Kidney (tissue), 14 donors: ENCODE results near the gene NCCRP1. TPM values are rescaled to one million over a fixed set of nuclear protein-coding genes. Genes with fewer than 3 reads are reported as not detected.

ENCODE experiments used
- DNase-seq, 5 donors: peaks; one replicate each; pipeline ENCODE4 v3.0.0-alpha.2; 2013 to 2020
- FAIRE-seq: peaks from 2 replicates; lab custom pipeline; 2012; peaks lifted over from hg19 to GRCh38; lab: Jason Lieb, UNC
- H3K27ac ChIP-seq, 2 donors: one replicate each; pipeline ENCODE4 v1.7.0; 2013; ENCODE audit warnings: low read depth in 2 of 2, low read length in 2 of 2, inconsistent platforms in 1 of 2
- H3K27me3 ChIP-seq: one replicate; pipeline ENCODE4 v1.7.1; 2013; ENCODE audit warnings: low read length, inconsistent platforms; ENCODE audit not compliant: control insufficient read depth, insufficient read depth
- H3K36me3 ChIP-seq, 3 donors: one replicate each; pipeline versions ENCODE4 v1.7.0 to v1.7.1; 2013; ENCODE audit warnings: low read length in 3 of 3, control low read depth in 1 of 3, inconsistent platforms in 1 of 3; ENCODE audit not compliant: insufficient read depth in 3 of 3, control insufficient read depth in 2 of 3
- H3K4me1 ChIP-seq, 3 donors: one replicate each; pipeline versions ENCODE4 v1.7.0 to v1.7.1; 2013; ENCODE audit warnings: low read length in 3 of 3, inconsistent platforms in 1 of 3, low read depth in 1 of 3; ENCODE audit not compliant: control insufficient read depth in 2 of 3, insufficient read depth in 2 of 3
- H3K4me3 ChIP-seq, 3 donors: one replicate each; pipeline versions ENCODE4 v1.7.0 to v1.8.1; 2013; ENCODE audit warnings: low read length in 3 of 3, control low read depth in 1 of 3, inconsistent platforms in 1 of 3
- H3K9ac ChIP-seq, 3 donors: one replicate each; pipeline versions ENCODE4 v1.7.0 to v1.7.1; 2013; ENCODE audit warnings: low read length in 3 of 3, control low read depth in 1 of 3, inconsistent platforms in 1 of 3
- H3K9me3 ChIP-seq, 3 donors: one replicate each; pipeline versions ENCODE4 v1.7.0 to v1.7.1; 2013; ENCODE audit warnings: low read length in 3 of 3, control low read depth in 1 of 3, inconsistent platforms in 1 of 3; ENCODE audit not compliant: control insufficient read depth in 2 of 3, insufficient read depth in 1 of 3
- intact Hi-C: fragments of 100-400 bp; cut with DNase I; formaldehyde crosslinking; loops from one replicate; pipeline ENCODE4 v1.11.1; 2022
- polyA plus RNA-seq: library from polyadenylated mRNA; stranded (reverse); fragments of 350-450 nt; fragmentation: Illumina TruSeq; extraction: RNeasy Lipid Tissue Mini Kit (QIAGEN cat#74804); gene quantifications from one replicate; pipeline ENCODE4 v1.2.3, GENCODE V29; 2014; ENCODE audit warnings: low read depth, low replicate concordance; ENCODE audit not compliant: insufficient read depth
- total RNA-seq: library from RNA; stranded (reverse); fragmentation: NEBNext Ultra II Directional; extraction: Animal tissue kit (Norgen Biotek cat#: 25700); gene quantifications from one replicate; pipeline ENCODE4 v1.2.1, GENCODE V29; 2021
- TF ChIP-seq, protein P1 (sequence below): IDR thresholded peaks from 3 replicates; pipeline ENCODE4 v1.5.1; 2012; ENCODE audit warnings: mild to moderate bottlenecking, moderate library complexity, borderline replicate concordance; ENCODE audit not compliant: insufficient read depth; ENCODE audit errors: extremely low read depth
- donor health status: control.
- donor health status: control.
- donor health status: control.
- donor health status: control.
- donor health status: control.
- donor health status: DM: yes; HTN: yes; CAD: no.
- donor health status: Normal renal cell carcinoma (clear cell type).

NCCRP1 gene
- total and polyA plus RNA-seq, 2 donors from 2014 or later: 0.60 to 5.5 TPM

GRCh38 chr19:39195755-39196154 lies 1.0 kb upstream of the NCCRP1 start:
- intact Hi-C loops: no loop called here
- peaks cover 4% of the 10 kb centered on the region for H3K27me3 ChIP-seq
- FAIRE-seq: no peak
- no peaks in the 10 kb centered on the region for H3K9me3 ChIP-seq
- no peak overlapping the region for H3K4me3 ChIP-seq
- H3K9ac ChIP-seq: no peak overlapping the region
- no peak overlapping the region for H3K27ac ChIP-seq
- TF ChIP-seq, protein P1, sequence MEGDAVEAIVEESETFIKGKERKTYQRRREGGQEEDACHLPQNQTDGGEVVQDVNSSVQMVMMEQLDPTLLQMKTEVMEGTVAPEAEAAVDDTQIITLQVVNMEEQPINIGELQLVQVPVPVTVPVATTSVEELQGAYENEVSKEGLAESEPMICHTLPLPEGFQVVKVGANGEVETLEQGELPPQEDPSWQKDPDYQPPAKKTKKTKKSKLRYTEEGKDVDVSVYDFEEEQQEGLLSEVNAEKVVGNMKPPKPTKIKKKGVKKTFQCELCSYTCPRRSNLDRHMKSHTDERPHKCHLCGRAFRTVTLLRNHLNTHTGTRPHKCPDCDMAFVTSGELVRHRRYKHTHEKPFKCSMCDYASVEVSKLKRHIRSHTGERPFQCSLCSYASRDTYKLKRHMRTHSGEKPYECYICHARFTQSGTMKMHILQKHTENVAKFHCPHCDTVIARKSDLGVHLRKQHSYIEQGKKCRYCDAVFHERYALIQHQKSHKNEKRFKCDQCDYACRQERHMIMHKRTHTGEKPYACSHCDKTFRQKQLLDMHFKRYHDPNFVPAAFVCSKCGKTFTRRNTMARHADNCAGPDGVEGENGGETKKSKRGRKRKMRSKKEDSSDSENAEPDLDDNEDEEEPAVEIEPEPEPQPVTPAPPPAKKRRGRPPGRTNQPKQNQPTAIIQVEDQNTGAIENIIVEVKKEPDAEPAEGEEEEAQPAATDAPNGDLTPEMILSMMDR: no peak
- no peak for DNase-seq
- no peaks in the 10 kb centered on the region for H3K36me3 ChIP-seq
- peaks cover 0 to 7% (median 0%) of the 10 kb centered on the region in 3 donors for H3K4me1 ChIP-seq

- Histone ChIP-seq H3K9ac (no peak overlapping the region), H3K9me3 (no peaks in the 10 kb centered on the region), H3K4me3 (no peak overlapping the region), H3K27ac (no peak overlapping the region), H3K4me1 (peaks cover 0 to 7% (median 0%) of the 10 kb centered on the region in 3 donors), H3K27me3 (peaks cover 4% of the 10 kb centered on the region), H3K36me3 (no peaks in the 10 kb centered on the region)
- DNase-seq (peak in 1 of 5 donors; percentile 35), FAIRE-seq (no peak)
- intact Hi-C loops: no loop called here
- TF ChIP-seq, protein P1: no peak
Observed at GRCh38 chr19:39196320-39196719, 444 bp upstream of the NCCRP1 start.

DNA sequence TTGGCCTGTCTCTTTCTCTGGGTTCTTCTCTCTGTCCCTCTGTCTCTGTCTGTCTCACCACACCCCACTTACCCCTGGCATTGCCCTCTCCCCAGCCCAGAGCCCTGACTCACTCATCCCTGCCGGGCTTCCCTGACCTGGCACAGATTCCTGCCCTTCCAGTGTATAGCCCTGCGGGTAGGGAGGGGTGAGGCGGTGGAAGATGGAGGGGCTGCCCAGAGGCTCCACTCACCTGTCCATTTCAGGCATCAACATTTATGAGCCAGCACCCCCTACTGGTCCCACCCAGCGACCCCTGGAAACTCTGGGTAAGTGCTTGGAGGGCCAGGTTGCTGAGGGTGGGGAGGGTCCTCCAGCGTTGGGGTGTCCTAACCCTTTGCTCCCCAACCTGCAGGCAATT lies 1.0 kb downstream of the NCCRP1 start:
- TF ChIP-seq, protein P1: no peak
- FAIRE-seq: no peak
- intact Hi-C loops: no loop called here
- H3K27me3 ChIP-seq: peaks cover 4% of the 10 kb centered on the region
- no peak overlapping the region for H3K9ac ChIP-seq
- no peak overlapping the region for H3K4me3 ChIP-seq
- H3K27ac ChIP-seq: no peak overlapping the region
- H3K4me1 ChIP-seq: peaks cover 0 to 7% (median 0%) of the 10 kb centered on the region in 3 donors
- no peaks in the 10 kb centered on the region for H3K9me3 ChIP-seq
- no peaks in the 10 kb centered on the region for H3K36me3 ChIP-seq
- DNase-seq: no peak

GRCh38 chr19:39199025-39199424 lies 2.3 kb downstream of the NCCRP1 start:
- no peak overlapping the region for H3K9ac ChIP-seq
- no peak overlapping the region for H3K4me3 ChIP-seq
- no peaks in the 10 kb centered on the region for H3K9me3 ChIP-seq
- TF ChIP-seq, protein P1: no peak
- DNase-seq (peak; percentile 90 to 92 (median 92)), FAIRE-seq (no peak)
- peaks cover 4% of the 10 kb centered on the region for H3K27me3 ChIP-seq
- intact Hi-C loops: no loop called here
- H3K4me1 ChIP-seq: peaks cover 0 to 7% (median 0%) of the 10 kb centered on the region in 3 donors
- no peaks in the 10 kb centered on the region for H3K36me3 ChIP-seq
- no peak overlapping the region for H3K27ac ChIP-seq
